Measurements from ENCODE around the gene ARMH2. TPM values are rescaled to one million over a fixed set of nuclear protein-coding genes. Genes with fewer than 3 reads are reported as not detected.

The ARMH2 gene
- total RNA-seq, 1 experiment from 2014 or later, result not detected

- TF ChIP-seq ELF1 (IDR thresholded peaks at IDR 0.05; ENCODE audit: borderline replicate concordance, low read depth) (no peak), EZH2phosphoT487 (IDR thresholded peaks at IDR 0.05; ENCODE audit: borderline replicate concordance) (no peak), SRF (IDR thresholded peaks at IDR 0.05; ENCODE audit: low read depth) (no peak), TCF7L2 (IDR thresholded peaks at IDR 0.05; ENCODE audit: borderline replicate concordance, extremely low read depth, insufficient read depth, insufficient read length) (no peak), RAD21 (IDR thresholded peaks at IDR 0.05; ENCODE audit: low read depth) (no peak), YY1 (IDR thresholded peaks at IDR 0.05; ENCODE audit: extremely low read depth, insufficient replicate concordance, low read depth, low read length) (no peak), CBX3 (IDR thresholded peaks at IDR 0.05; ENCODE audit: low read depth) (no peak), ZBTB33 (IDR thresholded peaks at IDR 0.05; ENCODE audit: extremely low read depth, insufficient replicate concordance, low read length) (no peak)
Measured at GRCh38 chr6:24749297-24749696, 49.4 kb downstream of the ARMH2 start (continued).

Other genes with a start within 250 kb of the ARMH2 start
- 0.49 TPM for gene KIAA0319, start 152.7 kb downstream of the ARMH2 start, total RNA-seq (2021; ENCODE audit: unreplicated experiment)
- gene TDP2, start 132.0 kb downstream of the ARMH2 start, total RNA-seq (2021; ENCODE audit: unreplicated experiment), result 30.2 TPM
- gene ACOT13, start 131.8 kb downstream of the ARMH2 start, total RNA-seq (2021; ENCODE audit: unreplicated experiment), result 33.5 TPM
- 103 TPM for gene C6orf62, start 79.8 kb downstream of the ARMH2 start, total RNA-seq (2021; ENCODE audit: unreplicated experiment)
- gene GMNN, start 24.0 kb downstream of the ARMH2 start, total RNA-seq (2021; ENCODE audit: unreplicated experiment), result 54.9 TPM
- gene RIPOR2, start 137.0 kb upstream of the ARMH2 start, total RNA-seq (2021; ENCODE audit: unreplicated experiment), result 0.44 TPM

Data from HCT116 (cell line).